PFSK-1 (cell line): ENCODE data around the gene ADGRF3.

ENCODE experiments used
- FOXP2 ChIP-seq: optimal IDR thresholded peaks from 2 replicates; pipeline ENCODE3; 2011; ENCODE audit warnings: borderline replicate concordance, control low read depth, inconsistent platforms; ENCODE audit not compliant: insufficient read depth; ENCODE audit errors: extremely low read length, extremely low read depth
- POLR2AphosphoS5 ChIP-seq: IDR thresholded peaks from 2 replicates; pipeline ENCODE4 v1.6.1; 2012; ENCODE audit warnings: low read depth, mild to moderate bottlenecking, control low read depth, low read length, moderate library complexity
- SIN3A ChIP-seq: IDR thresholded peaks from 2 replicates; pipeline ENCODE4 v1.6.1; 2012; ENCODE audit warnings: mild to moderate bottlenecking, low read length, moderate library complexity, borderline replicate concordance; ENCODE audit not compliant: insufficient read depth
- TAF1 ChIP-seq: IDR thresholded peaks from 2 replicates; pipeline ENCODE4 v1.6.1; 2012; ENCODE audit warnings: low read length, control low read depth, borderline replicate concordance; ENCODE audit not compliant: insufficient read depth
- TF ChIP-seq, protein P1 (sequence below), 2 experiments: IDR thresholded peaks; 2 replicates each; pipeline versions ENCODE4 v1.6.1 to v1.8.0; 2011 to 2012; ENCODE audit warnings: low read depth in 2 of 2, low read length in 2 of 2, control low read depth in 1 of 2, inconsistent platforms in 1 of 2, mild to moderate bottlenecking in 1 of 2, moderate library complexity in 1 of 2; ENCODE audit not compliant: insufficient read depth in 1 of 2

The ADGRF3 gene

GRCh38 chr2:26355038-26355995 lies 8.7 kb upstream of the ADGRF3 start:
- peak; percentile 55; the same call in 1 of the 2 replicates for TF ChIP-seq SIN3A
- TF ChIP-seq, protein P1, sequence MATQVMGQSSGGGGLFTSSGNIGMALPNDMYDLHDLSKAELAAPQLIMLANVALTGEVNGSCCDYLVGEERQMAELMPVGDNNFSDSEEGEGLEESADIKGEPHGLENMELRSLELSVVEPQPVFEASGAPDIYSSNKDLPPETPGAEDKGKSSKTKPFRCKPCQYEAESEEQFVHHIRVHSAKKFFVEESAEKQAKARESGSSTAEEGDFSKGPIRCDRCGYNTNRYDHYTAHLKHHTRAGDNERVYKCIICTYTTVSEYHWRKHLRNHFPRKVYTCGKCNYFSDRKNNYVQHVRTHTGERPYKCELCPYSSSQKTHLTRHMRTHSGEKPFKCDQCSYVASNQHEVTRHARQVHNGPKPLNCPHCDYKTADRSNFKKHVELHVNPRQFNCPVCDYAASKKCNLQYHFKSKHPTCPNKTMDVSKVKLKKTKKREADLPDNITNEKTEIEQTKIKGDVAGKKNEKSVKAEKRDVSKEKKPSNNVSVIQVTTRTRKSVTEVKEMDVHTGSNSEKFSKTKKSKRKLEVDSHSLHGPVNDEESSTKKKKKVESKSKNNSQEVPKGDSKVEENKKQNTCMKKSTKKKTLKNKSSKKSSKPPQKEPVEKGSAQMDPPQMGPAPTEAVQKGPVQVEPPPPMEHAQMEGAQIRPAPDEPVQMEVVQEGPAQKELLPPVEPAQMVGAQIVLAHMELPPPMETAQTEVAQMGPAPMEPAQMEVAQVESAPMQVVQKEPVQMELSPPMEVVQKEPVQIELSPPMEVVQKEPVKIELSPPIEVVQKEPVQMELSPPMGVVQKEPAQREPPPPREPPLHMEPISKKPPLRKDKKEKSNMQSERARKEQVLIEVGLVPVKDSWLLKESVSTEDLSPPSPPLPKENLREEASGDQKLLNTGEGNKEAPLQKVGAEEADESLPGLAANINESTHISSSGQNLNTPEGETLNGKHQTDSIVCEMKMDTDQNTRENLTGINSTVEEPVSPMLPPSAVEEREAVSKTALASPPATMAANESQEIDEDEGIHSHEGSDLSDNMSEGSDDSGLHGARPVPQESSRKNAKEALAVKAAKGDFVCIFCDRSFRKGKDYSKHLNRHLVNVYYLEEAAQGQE (IDR thresholded peaks at IDR 0.05; ENCODE audit: insufficient read depth in 1 of 2, low read depth in 2 of 2, low read length in 2 of 2) = no peak

GRCh38 chr2:26352892-26353291 lies 6.3 kb upstream of the ADGRF3 start:
- TF ChIP-seq SIN3A (no peak), POLR2AphosphoS5 (no peak), FOXP2 (no peak), TAF1 (no peak)
- TF ChIP-seq, protein P1 (IDR thresholded peaks at IDR 0.05; ENCODE audit: insufficient read depth in 1 of 2, low read depth in 2 of 2, low read length in 2 of 2) = no peak

- TF ChIP-seq, protein P1 (IDR thresholded peaks at IDR 0.05; ENCODE audit: insufficient read depth in 1 of 2, low read depth in 2 of 2, low read length in 2 of 2) = no peak
- TF ChIP-seq FOXP2 (no peak), POLR2AphosphoS5 (no peak), TAF1 (no peak), SIN3A (no peak)
Measured at GRCh38 chr2:26351375-26352090, 4.9 kb upstream of the ADGRF3 start.

GRCh38 chr2:26349690-26350089 lies 3.1 kb upstream of the ADGRF3 start:
- no peak for TF ChIP-seq FOXP2
- TF ChIP-seq SIN3A = no peak
- TF ChIP-seq TAF1 = no peak
- TF ChIP-seq, protein P1 (IDR thresholded peaks at IDR 0.05; ENCODE audit: insufficient read depth in 1 of 2, low read depth in 2 of 2, low read length in 2 of 2) = no peak
- no peak for TF ChIP-seq POLR2AphosphoS5
